Prostate gland (tissue), 1 donor: ENCODE data around the gene TELO2.

Experiments
- POLR2A ChIP-seq: fragments of 450-650 bp; IDR thresholded peaks from one replicate; pipeline ENCODE4 v1.6.1; 2016; ENCODE audit warnings: antibody characterized with exemption, mild to moderate bottlenecking
- POLR2AphosphoS5 ChIP-seq: sonication (generic); formaldehyde crosslinking; IDR thresholded peaks from one replicate; pipeline ENCODE4 v1.6.1; 2017; ENCODE audit warnings: antibody characterized with exemption

DNA sequence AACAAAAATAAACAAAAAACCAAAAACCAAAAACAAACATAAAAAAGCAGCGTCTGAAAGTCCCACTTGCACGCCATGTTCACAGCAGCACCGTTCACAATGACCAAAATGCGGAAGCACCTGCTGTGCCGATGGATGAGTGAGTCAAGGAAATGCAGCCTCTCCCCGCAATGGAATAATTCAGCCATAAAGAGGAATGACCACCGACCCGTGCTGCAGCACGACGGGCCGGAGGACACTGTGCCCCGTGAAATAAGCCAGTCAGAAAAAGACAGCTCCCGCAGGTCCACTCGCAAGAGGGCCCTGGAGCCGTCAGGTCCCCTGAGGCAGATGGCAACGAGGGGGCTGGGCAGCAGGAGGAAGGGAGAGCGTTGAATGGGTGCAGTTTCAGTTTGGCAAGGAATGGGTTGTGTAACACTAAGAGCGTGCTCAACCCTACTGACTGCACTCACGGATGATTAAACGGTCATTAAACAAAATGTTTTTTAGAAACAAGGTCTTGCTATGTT lies 23.4 kb upstream of the TELO2 start:
- TF ChIP-seq POLR2A (no peak), POLR2AphosphoS5 (no peak)
